ENCODE data around the gene ISL2.

Gene ISL2

GRCh38 chr15:76368122-76368621 is 31.6 kb downstream of the ISL2 start:
- DNase-seq (ENCODE audit: low read depth in 2 of 2, low spot score in 1 of 2) = no peak

DNA sequence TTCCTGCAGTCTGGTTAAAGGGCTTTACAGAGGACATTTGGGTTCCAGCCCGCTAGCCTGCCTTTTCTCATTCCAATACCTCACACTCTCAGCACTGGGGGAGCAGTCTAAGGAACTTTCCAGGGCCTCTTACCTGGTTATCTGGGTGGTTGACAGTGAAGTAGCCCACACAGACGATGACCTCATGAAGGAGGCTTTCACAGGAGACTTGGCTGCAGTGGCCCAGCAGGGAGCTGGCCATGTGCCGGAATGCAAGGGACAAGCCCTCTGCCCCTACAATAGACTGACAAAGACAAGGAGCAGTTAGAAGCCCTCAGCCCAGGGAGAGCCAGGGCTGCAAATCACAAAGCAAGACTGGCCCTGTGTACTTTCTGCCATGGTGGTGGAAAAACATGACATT is 39.5 kb downstream of the ISL2 start:
- DNase-seq (ENCODE audit: low read depth in 2 of 2, low spot score in 1 of 2) = no peak

- no peak for DNase-seq (ENCODE audit: low read depth in 2 of 2, low spot score in 1 of 2)
Measured at GRCh38 chr15:76376816-76377215, 40.2 kb downstream of the ISL2 start.

DNA sequence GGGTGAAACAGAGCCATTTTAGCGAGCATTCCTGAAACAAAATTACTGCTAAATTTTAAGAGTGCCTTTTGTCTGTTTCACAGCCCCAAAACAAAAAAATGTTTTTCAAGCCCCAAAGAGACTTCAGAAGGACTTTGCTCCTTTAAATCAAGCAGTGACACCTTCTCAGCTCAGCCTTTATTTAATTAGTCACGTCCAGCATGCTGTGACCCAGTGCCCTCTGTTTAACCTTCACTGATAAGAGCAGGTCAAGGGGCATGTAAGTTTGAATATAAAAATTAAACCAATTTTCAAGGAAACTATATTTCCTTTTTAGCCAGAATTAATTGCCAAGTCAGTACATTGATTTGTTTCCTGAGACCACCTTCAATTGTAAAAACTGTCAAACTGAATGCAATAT is 40.6 kb downstream of the ISL2 start:
- DNase-seq (ENCODE audit: low read depth in 2 of 2, low spot score in 1 of 2) = no peak

GRCh38 chr15:76377751-76378150 is 41.2 kb downstream of the ISL2 start:
- no peak for DNase-seq (ENCODE audit: low read depth in 2 of 2, low spot score in 1 of 2)

GRCh38 chr15:76378691-76379090 is 42.1 kb downstream of the ISL2 start:
- no peak for DNase-seq (ENCODE audit: low read depth in 2 of 2, low spot score in 1 of 2)

DNA sequence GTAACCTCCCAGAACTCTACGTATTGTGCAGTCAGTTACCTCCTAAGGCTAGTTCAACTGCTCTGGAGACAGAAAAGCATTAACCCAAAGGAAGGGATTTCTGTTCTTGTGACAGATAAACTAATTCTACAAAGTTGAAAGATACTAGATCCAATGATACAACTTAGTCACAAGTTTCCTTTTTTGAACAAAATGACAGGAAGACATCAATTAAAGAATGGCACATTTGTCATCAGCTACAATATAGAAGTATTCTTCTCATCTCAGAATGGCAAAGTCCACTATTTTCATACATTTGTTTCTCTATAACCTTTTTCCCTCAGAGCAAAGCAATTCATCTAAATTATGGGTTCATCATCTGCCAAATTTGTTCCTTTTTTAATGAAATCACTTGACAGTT is 43.7 kb downstream of the ISL2 start:
- no peak for DNase-seq (ENCODE audit: low read depth in 2 of 2, low spot score in 1 of 2)

- no peak for DNase-seq (ENCODE audit: low read depth in 2 of 2, low spot score in 1 of 2)
Measured at GRCh38 chr15:76381366-76381765, 44.8 kb downstream of the ISL2 start.

GRCh38 chr15:76382987-76383728 is 46.6 kb downstream of the ISL2 start:
- DNase-seq (ENCODE audit: low read depth in 2 of 2, low spot score in 1 of 2) = no peak

DNA sequence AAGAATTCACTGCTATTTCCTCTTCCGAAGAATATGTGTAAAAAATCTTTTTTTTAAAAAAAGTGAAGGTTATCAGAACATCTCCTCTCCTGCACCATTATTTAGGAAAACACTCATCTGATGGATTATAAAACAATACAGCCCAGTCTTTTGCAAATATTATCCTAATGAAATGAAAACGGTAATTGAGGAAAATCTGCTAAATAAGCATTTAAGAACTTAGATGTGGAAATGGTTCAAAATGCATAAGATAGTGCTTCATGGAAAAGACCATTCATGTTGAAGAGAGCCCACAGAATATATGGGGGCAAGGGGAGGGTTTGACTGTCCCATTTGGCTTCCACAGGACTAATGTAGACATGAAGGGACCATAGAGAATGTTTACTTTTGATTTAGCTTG is 47.8 kb downstream of the ISL2 start:
- no peak for DNase-seq (ENCODE audit: low read depth in 2 of 2, low spot score in 1 of 2)

DNA sequence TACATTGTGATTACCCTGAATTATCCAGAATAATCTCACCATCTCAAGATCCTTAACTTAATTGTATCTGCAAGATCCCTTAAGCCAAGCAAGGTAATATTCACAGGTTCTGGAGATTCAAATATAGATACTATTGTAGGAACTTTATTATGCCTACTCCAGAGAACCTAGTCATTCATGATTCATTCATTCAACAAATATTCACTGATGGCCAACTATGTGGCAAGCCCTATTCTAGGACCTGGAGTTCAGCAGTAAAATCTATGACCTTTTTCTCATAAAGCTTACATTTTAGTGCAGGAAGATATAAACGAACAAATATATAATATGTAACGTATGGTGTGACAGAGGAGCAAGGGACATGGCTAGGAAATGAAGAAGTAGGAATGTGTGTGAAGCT is 49.6 kb downstream of the ISL2 start:
- no peak for DNase-seq (ENCODE audit: low read depth in 2 of 2, low spot score in 1 of 2)

- DNase-seq (ENCODE audit: low read depth in 2 of 2, low spot score in 1 of 2) = no peak
Measured at GRCh38 chr15:76386926-76387325, 50.4 kb downstream of the ISL2 start.

- no peak for DNase-seq (ENCODE audit: low read depth in 2 of 2, low spot score in 1 of 2)
Measured at GRCh38 chr15:76390571-76390970, 54.0 kb downstream of the ISL2 start.

DNA sequence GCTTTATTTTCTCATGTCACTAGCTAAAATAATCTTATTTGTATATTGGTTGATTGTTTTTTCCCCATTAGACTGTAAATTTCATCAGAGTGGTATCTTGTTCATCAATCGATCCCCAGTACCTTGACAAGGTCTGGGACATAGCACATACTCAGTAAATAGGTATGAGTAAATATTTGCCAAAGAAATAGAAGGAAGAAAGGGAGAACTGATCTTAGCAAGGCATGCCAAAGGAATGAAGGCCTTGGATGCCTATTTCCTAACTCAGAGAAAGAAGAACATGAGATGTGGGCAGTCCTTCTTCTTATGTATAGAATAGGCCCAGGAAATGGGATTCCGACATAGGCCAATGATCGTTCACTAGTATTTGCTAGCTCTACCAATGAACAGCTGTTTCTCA is 54.7 kb downstream of the ISL2 start:
- no peak for DNase-seq (ENCODE audit: low read depth in 2 of 2, low spot score in 1 of 2)

GRCh38 chr15:76391847-76392246 is 55.3 kb downstream of the ISL2 start:
- DNase-seq (ENCODE audit: low read depth in 2 of 2, low spot score in 1 of 2) = no peak
